Type B pancreatic cell (in vitro differentiated cells): ENCODE data around the gene FCER1G. TPM values are rescaled to one million over a fixed set of nuclear protein-coding genes. Genes with fewer than 3 reads are reported as not detected.

Experiments
- DNase-seq: peaks from one replicate; pipeline ENCODE4 v3.0.0; 2021; ENCODE audit warnings: mixed read lengths; ENCODE audit not compliant: unreplicated experiment; ENCODE audit errors: extremely low spot score
- H3K27ac Mint-ChIP-seq: 2 replicates; pipeline ENCODE4 v1.8.0; 2021; ENCODE audit warnings: mild to moderate bottlenecking, mixed read lengths
- H3K27me3 Mint-ChIP-seq: 2 replicates; pipeline ENCODE4 v1.8.0; 2021; ENCODE audit warnings: mixed read lengths
- H3K36me3 Mint-ChIP-seq: 2 replicates; pipeline ENCODE4 v1.8.0; 2021; ENCODE audit warnings: mixed read lengths
- H3K4me1 Mint-ChIP-seq: one replicate; pipeline ENCODE4 v1.8.0; 2021; ENCODE audit warnings: mixed read lengths; ENCODE audit not compliant: unreplicated experiment
- H3K4me3 Mint-ChIP-seq: 2 replicates; pipeline ENCODE4 v1.8.0; 2021; ENCODE audit warnings: mild to moderate bottlenecking, mixed read lengths
- H3K9me3 Mint-ChIP-seq: 2 replicates; pipeline ENCODE4 v1.8.0; 2021; ENCODE audit warnings: mixed read lengths
- long read RNA-seq: library from polyadenylated mRNA; unstranded; transcript quantifications from one replicate; pipeline ENCODE4 v2.0.0, GENCODE V29; 2020
- total RNA-seq: library from RNA; stranded (reverse); gene quantifications from 2 replicates; pipeline ENCODE4 v1.2.1, GENCODE V29; 2021; ENCODE audit warnings: low replicate concordance
- TF ChIP-seq, protein P1 (sequence below): fragments of 200-600 bp; sonication (generic); conservative IDR thresholded peaks from 2 replicates; pipeline ENCODE4 v1.5.0; 2021; ENCODE audit warnings: antibody characterized with exemption, mild to moderate bottlenecking

FCER1G gene
- 0.80 TPM in 1 of 2 replicates, not detected in the other for total RNA-seq
- long read RNA-seq, result 0 reads

GRCh38 chr1:161215076-161215475, at the start of gene FCER1G:
FCER1G (plus strand) TSS chr1:161215295; CDS start chr1:161215322, 27 bp downstream.
- H3K27ac Mint-ChIP-seq, result no peak within 1 kb of the TSS

GRCh38 chr1:161165742-161166668, 49.1 kb upstream of the FCER1G start, which contains the start of gene PPOX:
PPOX (plus strand) TSS chr1:161166426; CDS start chr1:161166848, 422 bp downstream.
- peak within 1 kb of the TSS; percentile 97 for H3K4me3 Mint-ChIP-seq
- no peaks in the 10 kb centered on the region for H3K9me3 Mint-ChIP-seq
- DNase-seq, result peak; percentile 94
- peak within 1 kb of the TSS; percentile 99 for H3K27ac Mint-ChIP-seq
- no peaks in the 10 kb centered on the region for H3K27me3 Mint-ChIP-seq
- H3K4me1 Mint-ChIP-seq, result peaks cover 20% of the 10 kb centered on the region
- H3K36me3 Mint-ChIP-seq, result peaks cover 13% of the 10 kb centered on the region
- TF ChIP-seq, protein P1, sequence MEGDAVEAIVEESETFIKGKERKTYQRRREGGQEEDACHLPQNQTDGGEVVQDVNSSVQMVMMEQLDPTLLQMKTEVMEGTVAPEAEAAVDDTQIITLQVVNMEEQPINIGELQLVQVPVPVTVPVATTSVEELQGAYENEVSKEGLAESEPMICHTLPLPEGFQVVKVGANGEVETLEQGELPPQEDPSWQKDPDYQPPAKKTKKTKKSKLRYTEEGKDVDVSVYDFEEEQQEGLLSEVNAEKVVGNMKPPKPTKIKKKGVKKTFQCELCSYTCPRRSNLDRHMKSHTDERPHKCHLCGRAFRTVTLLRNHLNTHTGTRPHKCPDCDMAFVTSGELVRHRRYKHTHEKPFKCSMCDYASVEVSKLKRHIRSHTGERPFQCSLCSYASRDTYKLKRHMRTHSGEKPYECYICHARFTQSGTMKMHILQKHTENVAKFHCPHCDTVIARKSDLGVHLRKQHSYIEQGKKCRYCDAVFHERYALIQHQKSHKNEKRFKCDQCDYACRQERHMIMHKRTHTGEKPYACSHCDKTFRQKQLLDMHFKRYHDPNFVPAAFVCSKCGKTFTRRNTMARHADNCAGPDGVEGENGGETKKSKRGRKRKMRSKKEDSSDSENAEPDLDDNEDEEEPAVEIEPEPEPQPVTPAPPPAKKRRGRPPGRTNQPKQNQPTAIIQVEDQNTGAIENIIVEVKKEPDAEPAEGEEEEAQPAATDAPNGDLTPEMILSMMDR, result peak; percentile 61

More at GRCh38 chr1:161215076-161215475, at the start of gene FCER1G:
- Mint-ChIP-seq H3K36me3 (peaks cover 22% of the 10 kb centered on the region), H3K27me3 (no peaks in the 10 kb centered on the region), H3K9me3 (no peaks in the 10 kb centered on the region), H3K4me3 (no peak within 1 kb of the TSS), H3K4me1 (peaks cover 9% of the 10 kb centered on the region)
- DNase-seq, result no peak
- TF ChIP-seq, protein P1, result no peak

GRCh38 chr1:161166669-161167548, 48.2 kb upstream of the FCER1G start:
- TF ChIP-seq, protein P1, result no peak
- Mint-ChIP-seq H3K27ac (peak overlapping the region; percentile 99), H3K27me3 (no peaks in the 10 kb centered on the region), H3K4me3 (peak overlapping the region; percentile 97), H3K36me3 (peaks cover 13% of the 10 kb centered on the region), H3K4me1 (peaks cover 13% of the 10 kb centered on the region), H3K9me3 (no peaks in the 10 kb centered on the region)
- DNase-seq, result no peak

DNA sequence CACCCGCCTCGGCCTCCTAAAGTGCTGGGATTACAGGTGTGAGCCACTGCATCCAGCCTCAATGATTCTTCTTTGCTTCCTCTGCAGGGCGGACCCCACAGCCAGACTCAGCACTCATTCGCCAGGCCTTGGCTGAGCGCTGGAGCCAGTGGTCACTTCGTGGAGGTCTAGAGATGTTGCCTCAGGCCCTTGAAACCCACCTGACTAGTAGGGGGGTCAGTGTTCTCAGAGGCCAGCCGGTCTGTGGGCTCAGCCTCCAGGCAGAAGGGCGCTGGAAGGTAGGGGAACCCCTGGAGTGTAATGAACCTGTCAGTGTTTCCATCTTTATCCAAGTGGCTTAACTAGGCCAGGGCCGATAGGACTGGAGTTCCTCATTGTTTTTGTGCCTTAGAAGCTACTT, 46.2 kb upstream of the FCER1G start:
- TF ChIP-seq, protein P1, result no peak
- no peak overlapping the region for H3K27ac Mint-ChIP-seq
- H3K36me3 Mint-ChIP-seq, result peaks cover 13% of the 10 kb centered on the region
- no peaks in the 10 kb centered on the region for H3K27me3 Mint-ChIP-seq
- H3K9me3 Mint-ChIP-seq, result no peaks in the 10 kb centered on the region
- H3K4me1 Mint-ChIP-seq, result peaks cover 5% of the 10 kb centered on the region
- no peak for DNase-seq
- H3K4me3 Mint-ChIP-seq, result peak overlapping the region; percentile 97

DNA sequence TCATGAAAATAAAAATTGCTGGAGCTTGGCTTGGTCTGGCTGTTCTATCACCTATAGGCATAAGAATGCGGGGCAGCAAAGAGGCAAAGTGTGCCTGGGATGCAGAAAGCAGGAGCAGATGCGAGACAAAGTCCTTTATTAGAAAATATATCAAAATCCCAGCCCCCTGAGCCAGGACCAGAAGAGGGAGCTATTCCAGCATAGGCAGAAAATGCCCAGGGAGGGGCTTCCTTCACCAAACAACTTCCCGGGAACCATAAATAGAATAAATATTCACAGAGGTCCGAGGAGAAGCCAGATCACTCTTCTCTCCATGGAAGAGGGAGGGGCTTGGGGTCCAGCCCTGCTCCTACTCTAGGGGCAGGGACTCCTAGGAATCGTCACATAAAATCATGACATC, 43.9 kb upstream of the FCER1G start:
- H3K4me1 Mint-ChIP-seq, result peaks cover 11% of the 10 kb centered on the region
- H3K27me3 Mint-ChIP-seq, result no peaks in the 10 kb centered on the region
- DNase-seq, result no peak
- H3K4me3 Mint-ChIP-seq, result no peak overlapping the region
- H3K9me3 Mint-ChIP-seq, result no peaks in the 10 kb centered on the region
- no peak overlapping the region for H3K27ac Mint-ChIP-seq
- TF ChIP-seq, protein P1, result no peak
- peaks cover 18% of the 10 kb centered on the region for H3K36me3 Mint-ChIP-seq
